Glomerular visceral epithelial cell (primary cell): ENCODE measurements around the gene ODC1.

Experiments
- DNase-seq: peaks from one replicate; pipeline ENCODE4 v3.0.0-alpha.2; 2016; ENCODE audit errors: extremely low spot score

ODC1 gene

DNA sequence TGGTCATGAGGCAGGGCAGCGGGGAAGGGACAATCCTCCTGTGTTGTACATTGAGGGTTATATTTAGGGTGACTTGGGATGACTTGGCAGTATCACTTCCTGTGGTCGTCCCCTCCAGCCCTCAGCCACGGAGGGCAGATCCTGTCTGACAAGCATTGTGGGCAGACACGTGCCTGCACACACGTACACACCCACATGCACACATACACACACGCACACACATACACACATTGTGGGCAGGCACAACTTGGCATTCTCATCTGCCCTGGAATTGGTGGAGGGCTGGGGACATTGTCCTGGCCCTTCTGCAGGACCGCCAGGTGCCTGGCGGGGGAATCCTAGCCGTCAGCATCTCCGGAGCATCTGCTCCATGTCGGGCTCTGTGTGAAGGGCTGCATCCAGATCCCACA is 47.6 kb downstream of the ODC1 start:
- no peak for DNase-seq

DNA sequence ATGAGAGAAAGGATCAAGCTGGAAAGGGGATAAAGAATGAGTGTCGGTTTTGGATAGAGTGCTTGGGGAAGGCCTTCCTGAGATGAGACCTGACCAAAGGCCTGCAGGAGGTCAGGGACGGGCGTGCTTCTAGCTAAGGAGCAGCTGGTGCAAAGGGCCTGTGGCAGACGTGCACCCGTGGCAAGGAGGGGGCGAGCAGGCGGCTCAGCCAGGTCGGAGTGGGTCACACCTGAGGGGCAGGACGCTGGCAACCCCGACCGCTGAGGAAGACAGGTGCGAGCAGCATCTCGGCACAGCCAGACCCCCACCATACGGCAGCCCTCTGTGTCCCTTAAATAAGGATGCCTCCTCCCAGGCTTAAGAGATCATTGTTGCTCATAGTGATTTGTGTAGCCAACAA is 48.1 kb downstream of the ODC1 start:
- DNase-seq: no peak

GRCh38 chr2:10399358-10399757 is 48.8 kb downstream of the ODC1 start:
- DNase-seq: no peak

GRCh38 chr2:10398496-10398895 is 49.6 kb downstream of the ODC1 start:
- no peak for DNase-seq

DNA sequence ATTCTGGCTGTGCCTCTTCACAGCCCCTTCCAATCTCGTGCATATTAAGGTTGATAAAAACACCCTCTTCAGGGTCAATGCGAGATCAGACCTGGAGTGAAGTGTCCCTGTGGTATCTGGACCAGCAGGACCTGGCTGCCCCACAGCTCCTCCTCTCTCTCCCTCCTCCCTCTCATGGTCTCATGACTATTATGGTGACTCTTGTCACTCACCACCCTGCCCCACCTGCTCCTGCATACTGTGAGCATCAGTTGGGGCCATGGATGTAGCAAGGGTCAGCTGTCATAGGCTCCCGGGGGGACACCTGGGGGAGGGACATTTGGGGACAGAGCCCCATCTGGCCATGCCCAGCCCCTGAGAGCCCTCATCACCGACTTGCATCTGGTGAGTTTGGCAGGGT is 50.2 kb downstream of the ODC1 start:
- DNase-seq: no peak

- DNase-seq: no peak
These were observed 50.7 kb downstream of the ODC1 start for GRCh38 chr2:10397297-10397875.

GRCh38 chr2:10396464-10396863 is 51.7 kb downstream of the ODC1 start:
- DNase-seq: no peak

- no peak for DNase-seq
These were observed 52.2 kb downstream of the ODC1 start for GRCh38 chr2:10395893-10396292.

GRCh38 chr2:10393640-10393982 is 54.5 kb downstream of the ODC1 start:
- DNase-seq: no peak

DNA sequence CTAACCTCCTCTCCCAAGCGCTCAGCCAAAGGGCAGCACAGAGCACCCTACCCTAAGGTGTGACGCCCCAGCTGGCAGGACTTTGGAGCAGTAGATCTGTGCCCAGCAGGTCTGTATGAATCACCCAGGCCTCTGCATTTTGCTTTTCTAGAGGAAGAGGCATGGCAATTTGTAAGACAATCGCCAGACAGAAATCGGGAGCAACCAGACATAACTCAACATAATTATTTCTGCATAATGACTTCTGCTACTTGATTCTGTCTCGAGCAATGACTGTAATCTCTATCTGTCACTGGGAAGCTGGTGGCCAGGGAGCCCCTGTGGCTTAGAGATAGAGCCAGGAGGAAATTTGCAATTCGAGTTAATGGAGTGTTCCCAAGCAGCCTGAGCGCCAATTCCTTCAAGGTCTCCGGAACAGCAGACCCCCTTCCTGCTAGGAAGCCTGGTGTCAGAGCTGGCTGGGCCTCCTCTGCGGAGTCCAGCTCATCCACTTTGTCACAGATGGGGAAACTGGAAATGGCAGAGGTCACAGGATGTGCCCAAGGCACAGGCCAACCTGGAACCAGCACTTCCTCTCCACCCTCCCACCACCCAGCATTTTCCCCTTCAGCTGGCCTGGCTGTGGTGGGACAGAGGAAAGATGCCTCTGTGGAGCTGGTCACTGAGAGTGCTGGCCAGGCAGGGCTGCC is 55.0 kb downstream of the ODC1 start:
- no peak for DNase-seq

- no peak for DNase-seq
These were observed 55.6 kb downstream of the ODC1 start for GRCh38 chr2:10392548-10392947.

DNA sequence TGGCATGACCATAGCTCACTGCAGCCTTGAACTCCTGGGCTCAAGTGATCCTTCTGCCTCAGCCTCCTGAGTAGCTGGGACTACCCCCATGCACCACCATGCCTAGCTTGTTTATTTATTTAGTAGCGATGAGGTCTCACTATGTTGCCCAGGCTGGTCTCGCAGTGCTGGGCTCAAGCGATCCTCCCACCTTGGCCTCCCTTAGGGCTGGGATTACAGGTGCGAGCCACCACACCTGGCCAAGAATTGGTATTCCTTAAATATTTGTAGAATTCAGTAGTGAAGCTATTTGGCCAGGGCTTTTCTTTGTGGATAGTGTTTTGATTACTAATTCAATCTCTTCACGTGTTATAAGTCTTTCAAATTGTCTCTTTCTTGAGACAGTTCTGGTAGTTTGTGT is 56.0 kb downstream of the ODC1 start:
- DNase-seq: no peak

GRCh38 chr2:10390369-10390801 is 57.7 kb downstream of the ODC1 start:
- DNase-seq: no peak
